Stomach smooth muscle (tissue), 2 donors: ENCODE measurements around the gene RASD2.

Experiments used
- H3K27ac ChIP-seq: one replicate; pipeline ENCODE4 v1.7.0; 2013; ENCODE audit warnings: mild to moderate bottlenecking, low read length, inconsistent platforms
- H3K27me3 ChIP-seq, 2 donors: one replicate each; pipeline ENCODE4 v1.7.0; 2013; ENCODE audit warnings: low read length in 2 of 2; ENCODE audit not compliant: insufficient read depth in 2 of 2, control insufficient read depth in 1 of 2
- H3K36me3 ChIP-seq, 2 donors: one replicate each; pipeline ENCODE4 v1.7.0; 2013; ENCODE audit warnings: low read length in 2 of 2; ENCODE audit not compliant: control insufficient read depth in 2 of 2, insufficient read depth in 2 of 2
- H3K4me1 ChIP-seq: one replicate; pipeline ENCODE4 v1.7.0; 2013; ENCODE audit warnings: low read length; ENCODE audit not compliant: control insufficient read depth, insufficient read depth
- H3K4me3 ChIP-seq, 2 donors: one replicate each; pipeline ENCODE4 v1.7.0; 2013; ENCODE audit warnings: low read length in 2 of 2
- H3K9ac ChIP-seq, 2 donors: one replicate each; pipeline ENCODE4 v1.7.0; 2013; ENCODE audit warnings: low read length in 2 of 2, mild to moderate bottlenecking in 1 of 2
- H3K9me3 ChIP-seq, 2 donors: one replicate each; pipeline ENCODE4 v1.7.0; 2013; ENCODE audit warnings: low read length in 2 of 2; ENCODE audit not compliant: control insufficient read depth in 2 of 2
- donor health status: healthy.
- donor health status: Pancreatic carcinoma.

Gene RASD2

DNA sequence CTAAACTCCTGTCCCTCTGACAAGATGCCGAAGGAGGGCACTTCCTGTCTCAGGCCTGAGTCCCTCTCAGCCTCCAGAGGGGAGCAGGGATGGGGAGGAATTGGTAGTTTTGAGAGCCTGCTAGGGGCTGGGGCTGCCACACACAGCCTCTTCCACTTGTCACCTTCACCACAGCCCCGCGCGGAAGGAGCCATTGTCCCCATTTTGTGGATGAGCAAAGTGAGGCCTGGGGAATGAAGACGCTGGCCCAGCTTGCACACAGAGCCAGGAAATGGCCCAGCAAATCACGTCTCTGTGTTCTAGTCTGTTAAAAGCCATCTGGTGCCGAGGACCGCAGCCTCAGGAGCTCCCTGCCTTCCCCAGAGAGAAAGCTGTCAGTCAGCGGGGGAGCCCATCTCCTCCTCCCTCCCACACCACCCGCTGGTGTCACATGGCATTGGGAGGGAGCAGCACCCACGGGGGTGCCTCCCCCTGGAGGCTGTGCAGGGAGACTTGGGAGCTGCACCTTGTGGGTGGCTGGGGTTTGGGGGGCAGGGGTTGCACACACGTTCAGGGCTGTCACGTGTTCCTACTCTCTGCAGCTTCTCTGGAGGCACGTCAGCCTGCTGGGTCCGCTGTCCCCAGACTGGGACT, 34.6 kb downstream of the RASD2 start:
- Histone ChIP-seq H3K36me3 (no peaks in the 10 kb centered on the region), H3K9me3 (no peaks in the 10 kb centered on the region), H3K27me3 (no peaks in the 10 kb centered on the region), H3K9ac (no peak overlapping the region), H3K4me3 (no peak overlapping the region), H3K27ac (no peak overlapping the region), H3K4me1 (no peaks in the 10 kb centered on the region)

DNA sequence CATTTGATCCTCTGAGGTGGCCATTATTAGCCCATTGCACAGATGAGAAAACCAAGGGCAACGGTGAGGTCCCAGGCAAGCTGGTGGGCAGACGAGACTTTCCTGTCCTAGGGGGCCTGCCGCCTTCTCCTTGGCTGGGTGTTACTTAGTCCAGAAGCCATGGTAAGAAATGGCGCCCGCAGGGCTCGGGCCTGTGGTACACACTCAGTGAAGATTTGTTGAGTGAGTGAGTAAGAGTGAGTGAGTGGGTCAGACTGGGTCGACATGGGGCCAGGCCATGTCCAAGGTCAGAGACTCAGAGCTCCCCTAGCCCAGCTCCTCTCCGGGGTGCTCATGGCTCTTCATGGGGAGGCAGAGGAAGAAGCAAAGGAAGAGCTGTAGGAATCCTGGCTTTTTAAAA, 36.0 kb downstream of the RASD2 start:
- no peak overlapping the region for H3K9ac ChIP-seq
- no peaks in the 10 kb centered on the region for H3K27me3 ChIP-seq
- no peak overlapping the region for H3K4me3 ChIP-seq
- no peaks in the 10 kb centered on the region for H3K4me1 ChIP-seq
- no peaks in the 10 kb centered on the region for H3K9me3 ChIP-seq
- no peak overlapping the region for H3K27ac ChIP-seq
- no peaks in the 10 kb centered on the region for H3K36me3 ChIP-seq

DNA sequence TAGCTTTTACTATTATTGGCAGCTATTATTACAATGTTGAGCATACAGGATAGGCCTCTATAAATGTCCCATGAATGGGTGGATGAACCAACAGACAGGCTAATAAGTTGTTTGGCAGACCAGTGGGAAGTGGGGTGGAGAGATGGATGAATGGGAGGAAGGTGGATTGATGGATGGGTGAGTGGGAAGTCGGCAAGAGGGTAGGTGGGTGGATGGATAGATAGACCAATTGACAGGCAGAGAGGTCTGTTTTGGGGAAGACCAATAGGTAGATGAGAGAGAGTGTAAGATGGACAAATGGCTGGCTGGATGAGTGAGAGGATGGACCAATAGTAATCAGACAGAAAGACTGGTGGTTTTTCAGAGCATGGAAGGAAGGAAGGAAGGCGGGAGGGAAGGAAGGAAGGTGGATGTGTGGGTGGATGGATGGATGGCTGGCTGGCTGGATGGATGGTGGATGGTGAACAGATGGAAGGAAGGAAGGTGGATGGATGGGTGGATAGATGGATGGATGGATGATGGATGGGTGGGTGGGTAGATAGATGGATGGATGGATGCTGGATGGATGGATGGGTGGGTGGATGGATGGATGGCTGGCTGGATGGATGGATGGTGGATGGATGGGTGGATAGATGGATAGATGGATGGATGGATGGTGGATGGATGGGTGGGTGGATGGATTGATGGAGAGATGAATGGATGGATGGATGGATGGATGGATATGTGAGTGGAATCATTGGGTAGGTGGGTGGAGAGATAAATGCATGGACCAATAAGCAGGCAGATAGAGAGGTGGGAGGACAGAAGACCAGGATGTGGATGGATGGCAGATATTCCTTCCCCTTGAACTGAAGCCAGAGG, 37.4 kb downstream of the RASD2 start:
- no peaks in the 10 kb centered on the region for H3K27me3 ChIP-seq
- H3K9me3 ChIP-seq: no peaks in the 10 kb centered on the region
- no peak overlapping the region for H3K4me3 ChIP-seq
- H3K36me3 ChIP-seq: no peaks in the 10 kb centered on the region
- no peak overlapping the region for H3K9ac ChIP-seq
- peaks cover 9% of the 10 kb centered on the region for H3K4me1 ChIP-seq
- no peak overlapping the region for H3K27ac ChIP-seq

- H3K9ac ChIP-seq: no peak overlapping the region
- no peak overlapping the region for H3K4me3 ChIP-seq
Measured at GRCh38 chr22:35578836-35579575, 38.4 kb downstream of the RASD2 start.

GRCh38 chr22:35580351-35581022, 39.9 kb downstream of the RASD2 start:
- no peak overlapping the region for H3K27ac ChIP-seq
- H3K9ac ChIP-seq: no peak overlapping the region
- H3K4me1 ChIP-seq: peaks cover 13% of the 10 kb centered on the region
- H3K27me3 ChIP-seq: no peaks in the 10 kb centered on the region
- H3K4me3 ChIP-seq: no peak overlapping the region
- H3K36me3 ChIP-seq: no peaks in the 10 kb centered on the region
- no peaks in the 10 kb centered on the region for H3K9me3 ChIP-seq

More at GRCh38 chr22:35578836-35579575, 38.4 kb downstream of the RASD2 start:
- Histone ChIP-seq H3K27me3 (no peaks in the 10 kb centered on the region), H3K27ac (no peak overlapping the region), H3K4me1 (peaks cover 13% of the 10 kb centered on the region), H3K9me3 (no peaks in the 10 kb centered on the region), H3K36me3 (no peaks in the 10 kb centered on the region)

- H3K9me3 ChIP-seq: no peaks in the 10 kb centered on the region
- no peak overlapping the region for H3K4me3 ChIP-seq
- no peak overlapping the region for H3K27ac ChIP-seq
- H3K4me1 ChIP-seq: peaks cover 13% of the 10 kb centered on the region
- H3K36me3 ChIP-seq: no peaks in the 10 kb centered on the region
- H3K9ac ChIP-seq: no peak overlapping the region
- H3K27me3 ChIP-seq: no peaks in the 10 kb centered on the region
Measured at GRCh38 chr22:35581023-35581413, 40.4 kb downstream of the RASD2 start.

DNA sequence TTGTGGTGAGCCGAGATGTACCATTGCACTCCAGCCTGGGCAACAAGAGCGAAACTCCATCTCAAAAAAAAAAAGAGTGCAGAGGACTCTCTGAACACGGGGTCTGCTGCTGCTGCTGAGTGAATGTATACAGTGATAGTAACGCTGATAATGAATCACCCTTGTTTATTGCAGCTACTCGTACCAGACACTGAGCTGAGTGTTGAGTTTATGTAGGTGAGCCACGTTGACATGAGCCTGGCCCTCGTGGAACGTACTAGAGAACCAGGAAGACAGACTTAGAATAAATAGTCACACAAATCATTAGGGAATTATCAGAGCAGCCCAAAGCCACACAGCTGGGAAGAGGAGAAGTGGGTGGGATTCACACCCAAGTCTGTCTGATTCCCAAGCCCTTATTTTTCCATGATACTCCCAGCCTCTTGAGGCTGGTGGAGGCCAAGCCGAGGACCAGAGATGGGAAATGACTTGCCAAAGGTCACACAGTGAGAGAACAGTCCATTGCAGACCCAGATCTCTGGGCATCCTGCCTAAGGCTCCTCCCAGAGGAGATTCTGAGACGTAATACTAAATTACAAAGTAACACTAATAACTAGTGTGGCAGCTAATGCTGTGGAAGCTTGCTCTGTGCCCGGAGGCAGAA, 41.7 kb downstream of the RASD2 start:
- Histone ChIP-seq H3K36me3 (no peaks in the 10 kb centered on the region), H3K9ac (peak overlapping the region in 1 of 2 donors; percentile 6), H3K27me3 (no peaks in the 10 kb centered on the region), H3K9me3 (no peaks in the 10 kb centered on the region), H3K4me3 (no peak overlapping the region), H3K4me1 (peaks cover 19% of the 10 kb centered on the region), H3K27ac (no peak overlapping the region)

GRCh38 chr22:35582861-35583670, 42.4 kb downstream of the RASD2 start:
- H3K36me3 ChIP-seq: no peaks in the 10 kb centered on the region
- H3K9me3 ChIP-seq: no peaks in the 10 kb centered on the region
- no peak overlapping the region for H3K27ac ChIP-seq
- no peak overlapping the region for H3K4me3 ChIP-seq
- no peaks in the 10 kb centered on the region for H3K27me3 ChIP-seq
- peak overlapping the region in 1 of 2 donors; percentile 6 for H3K9ac ChIP-seq
- H3K4me1 ChIP-seq: peaks cover 26% of the 10 kb centered on the region

GRCh38 chr22:35586771-35587170, 46.1 kb downstream of the RASD2 start:
- no peak overlapping the region for H3K9ac ChIP-seq
- no peaks in the 10 kb centered on the region for H3K27me3 ChIP-seq
- H3K27ac ChIP-seq: peak overlapping the region; percentile 75
- peaks cover 28% of the 10 kb centered on the region for H3K4me1 ChIP-seq
- no peak overlapping the region for H3K4me3 ChIP-seq
- no peaks in the 10 kb centered on the region for H3K9me3 ChIP-seq
- no peaks in the 10 kb centered on the region for H3K36me3 ChIP-seq
